SK-N-SH (cell line): ENCODE data around the gene CDH4. TPM values are rescaled to one million over a fixed set of nuclear protein-coding genes. Genes with fewer than 3 reads are reported as not detected.

Experiments used
- CTCF ChIA-PET: fragments of 300-600, 350-600 bp; formaldehyde crosslinking; extraction: SDS; loops from one replicate; lab custom pipeline; 2021; lab: Yijun Ruan, JAX
- POLR2A ChIA-PET: fragments of 350-600 bp; sonication (Branson Sonifier 250); formaldehyde crosslinking; extraction: SDS; loops from one replicate; lab custom pipeline; 2020; ENCODE audit warnings: antibody characterized with exemption, inconsistent platforms; lab: Yijun Ruan, JAX
- DNase-seq: peaks from one replicate; pipeline ENCODE4 v3.0.0; 2012
- H2AFZ ChIP-seq: fragments of 200-600 bp; sonication (generic); 2 replicates; pipeline ENCODE4 v1.8.1; 2016; ENCODE audit warnings: antibody characterized with exemption, mild to moderate bottlenecking, low read depth
- H3F3A ChIP-seq: fragments of 200-600 bp; sonication (generic); replicated peaks from 2 replicates; pipeline ENCODE3; 2016; ENCODE audit warnings: antibody characterized with exemption, mild to moderate bottlenecking; ENCODE audit not compliant: insufficient read depth
- H3K27ac ChIP-seq, 2 experiments: fragments of 200-500 bp in 1 of 2; fragments of 200-600 bp in 1 of 2; sonication (Bioruptor generic) in 1 of 2; sonication (generic), shearing (Covaris generic) in 1 of 2; 2 replicates each; pipeline versions ENCODE4 v1.5.1 to v1.6.1; 2014 to 2016; ENCODE audit warnings: low read depth in 2 of 2, inconsistent platforms in 1 of 2, low read length in 1 of 2, mild to moderate bottlenecking in 1 of 2, mixed read lengths in 1 of 2
- H3K27me3 ChIP-seq: fragments of 200-600 bp; sonication (generic), shearing (Covaris generic); 2 replicates; pipeline ENCODE4 v1.6.1; 2016; ENCODE audit warnings: mixed run types; ENCODE audit not compliant: insufficient read depth
- H3K36me3 ChIP-seq, 2 experiments: fragments of 200-500 bp in 1 of 2; fragments of 200-600 bp in 1 of 2; sonication (Bioruptor generic) in 1 of 2; sonication (generic) in 1 of 2; replicated peaks in 1 of 2; 2 replicates each; pipeline versions ENCODE3 to v1.5.1; 2014 to 2016; ENCODE audit warnings: low read length in 1 of 2, mild to moderate bottlenecking in 1 of 2; ENCODE audit not compliant: insufficient read depth in 2 of 2, control insufficient read depth in 1 of 2
- H3K4me1 ChIP-seq, 2 experiments: fragments of 200-500 bp in 1 of 2; fragments of 200-600 bp in 1 of 2; sonication (Bioruptor generic) in 1 of 2; sonication (generic), shearing (Covaris generic) in 1 of 2; 2 replicates each; pipeline versions ENCODE4 v1.5.1 to v1.6.1; 2014 to 2016; ENCODE audit warnings: low read depth in 1 of 2, low read length in 1 of 2, mixed run types in 1 of 2; ENCODE audit not compliant: insufficient read depth in 2 of 2, control insufficient read depth in 1 of 2
- H3K4me2 ChIP-seq: fragments of 200-600 bp; sonication (generic), shearing (Covaris generic); 2 replicates; pipeline ENCODE4 v1.6.1; 2017; ENCODE audit warnings: mixed run types
- H3K4me3 ChIP-seq, 2 experiments: fragments of 200-500 bp in 1 of 2; fragments of 200-600 bp in 1 of 2; sonication (Bioruptor generic) in 1 of 2; sonication (generic), shearing (Covaris generic) in 1 of 2; 2 replicates each; pipeline versions ENCODE4 v1.5.1 to v1.8.1; 2014 to 2016; ENCODE audit warnings: low read depth in 2 of 2, inconsistent platforms in 1 of 2, low read length in 1 of 2, mild to moderate bottlenecking in 1 of 2, mixed read lengths in 1 of 2, moderate library complexity in 1 of 2
- H3K79me2 ChIP-seq: fragments of 200-600 bp; sonication (generic); 2 replicates; pipeline ENCODE4 v1.8.1; 2017; ENCODE audit warnings: mild to moderate bottlenecking; ENCODE audit not compliant: insufficient read depth
- H3K9ac ChIP-seq: fragments of 200-600 bp; sonication (generic); 2 replicates; pipeline ENCODE4 v1.6.1; 2017; ENCODE audit warnings: mixed run types
- H3K9me2 ChIP-seq: fragments of 200-600 bp; sonication (generic); 2 replicates; pipeline ENCODE4 v1.6.1; 2017; ENCODE audit warnings: mixed run types
- H3K9me3 ChIP-seq: fragments of 200-600 bp; sonication (generic); 2 replicates; pipeline ENCODE4 v1.6.1; 2017; ENCODE audit warnings: mixed run types, mild to moderate bottlenecking, moderate library complexity
- H4K20me1 ChIP-seq: fragments of 200-600 bp; sonication (generic); 2 replicates; pipeline ENCODE4 v1.6.1; 2017; ENCODE audit warnings: mild to moderate bottlenecking, mixed run types; ENCODE audit not compliant: insufficient read depth
- EP300 ChIP-seq, 2 experiments: IDR thresholded peaks; 2 replicates each; pipeline versions ENCODE4 v1.4.0 to v1.6.1; 2012; ENCODE audit warnings: borderline replicate concordance in 1 of 2, low read depth in 1 of 2, low read length in 1 of 2
- EZH2phosphoT487 ChIP-seq: fragments of 200-600 bp; sonication (generic); IDR thresholded peaks from 2 replicates; pipeline ENCODE4 v1.6.1; 2017; ENCODE audit warnings: low read depth, mixed run types, mild to moderate bottlenecking, antibody characterized with exemption, moderate library complexity, borderline replicate concordance
- FOSL2 ChIP-seq: IDR thresholded peaks from 2 replicates; pipeline ENCODE4 v1.4.0; 2012; ENCODE audit warnings: low read depth, mild to moderate bottlenecking, moderate library complexity, borderline replicate concordance
- JUND ChIP-seq: IDR thresholded peaks from 2 replicates; pipeline ENCODE4 v1.4.0; 2012
- MEF2A ChIP-seq: IDR thresholded peaks from 2 replicates; pipeline ENCODE4 v1.4.0; 2012; ENCODE audit warnings: low read depth, borderline replicate concordance
- MXI1 ChIP-seq: IDR thresholded peaks from 2 replicates; pipeline ENCODE4 v1.6.1; 2012; ENCODE audit warnings: mild to moderate bottlenecking, low read depth, low read length, improper control_type of control experiment
- NFIC ChIP-seq: IDR thresholded peaks from 2 replicates; pipeline ENCODE4 v1.4.0; 2012; ENCODE audit warnings: borderline replicate concordance
- NRF1 ChIP-seq: IDR thresholded peaks from 2 replicates; pipeline ENCODE4 v1.6.1; 2012; ENCODE audit warnings: low read depth, mild to moderate bottlenecking, low read length
- POLR2AphosphoS5 ChIP-seq: IDR thresholded peaks from 2 replicates; pipeline ENCODE4 v1.6.1; 2012; ENCODE audit warnings: low read depth, low read length
- RAD21 ChIP-seq: IDR thresholded peaks from 2 replicates; pipeline ENCODE4 v1.6.1; 2012; ENCODE audit warnings: mild to moderate bottlenecking, low read length
- RFX5 ChIP-seq: IDR thresholded peaks from 2 replicates; pipeline ENCODE4 v1.6.1; 2012; ENCODE audit warnings: mild to moderate bottlenecking, improper control_type of control experiment, low read length
- RXRA ChIP-seq: IDR thresholded peaks from 2 replicates; pipeline ENCODE4 v1.4.0; 2012; ENCODE audit warnings: low read depth, mild to moderate bottlenecking, borderline replicate concordance
- SIN3A ChIP-seq: IDR thresholded peaks from 2 replicates; pipeline ENCODE4 v1.6.1; 2012; ENCODE audit warnings: low read depth, mild to moderate bottlenecking, low read length, moderate library complexity, borderline replicate concordance
- WGBS: methylation state at CpG from one replicate; pipeline ENCODE4 v1.1.6; 2017; ENCODE audit warnings: low lambda C conversion rate; 5-methylcytosine and 5-hydroxymethylcytosine counted together
- polyA plus RNA-seq, 3 experiments: library from polyadenylated mRNA; depleted of rRNA; stranded (reverse); fragments of >200 nt; gene quantifications; 2 replicates each; pipeline ENCODE4 v1.2.3, GENCODE V29; 2012
- TF ChIP-seq, protein P1 (sequence below): fragments of 200-600 bp; sonication (generic); IDR thresholded peaks from 2 replicates; pipeline ENCODE4 v1.6.1; 2017; ENCODE audit warnings: antibody characterized with exemption, mild to moderate bottlenecking, moderate library complexity
- TF ChIP-seq, protein P2 (sequence below): fragments of 150-350 bp; IDR thresholded peaks from 2 replicates; pipeline ENCODE4 v1.6.1; 2016; ENCODE audit warnings: mild to moderate bottlenecking, low read depth, low read length

The CDH4 gene
- polyA plus RNA-seq, 1 of the 3 experiments (the other 2 are of a cell fraction), result not detected

DNA sequence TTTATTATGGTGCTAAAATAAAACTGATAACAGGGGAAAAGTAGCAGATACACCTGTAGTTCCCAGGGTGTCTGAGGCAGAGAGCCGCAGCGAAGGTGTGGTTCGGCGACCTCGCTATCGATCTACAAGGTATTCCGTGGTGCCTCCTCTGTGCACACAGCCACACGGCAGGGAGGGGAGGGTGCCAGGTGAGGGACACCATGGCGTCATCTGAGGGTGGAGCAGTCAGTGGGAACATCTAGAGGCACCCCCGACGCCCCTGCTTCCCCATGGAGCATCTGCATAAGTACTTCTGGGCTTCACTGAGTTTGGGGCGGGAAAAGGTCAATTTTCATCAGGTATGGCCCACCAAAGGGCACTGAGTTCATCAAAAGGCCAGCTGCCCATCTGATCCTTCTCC lies 570.3 kb downstream of the CDH4 start:
- Histone ChIP-seq H3K9me2 (no peaks in the 10 kb centered on the region), H3K9me3 (no peaks in the 10 kb centered on the region), H3F3A (no peaks in the 10 kb centered on the region), H3K27ac (no peak overlapping the region), H3K4me1 (no peaks in the 10 kb centered on the region), H3K36me3 (no peaks in the 10 kb centered on the region), H3K4me2 (no peak overlapping the region), H3K9ac (no peak overlapping the region), H3K27me3 (no peaks in the 10 kb centered on the region), H3K79me2 (no peaks in the 10 kb centered on the region), H2AFZ (no peak overlapping the region), H4K20me1 (no peaks in the 10 kb centered on the region), H3K4me3 (no peak overlapping the region)
- CTCF ChIA-PET, result no interaction called here
- TF ChIP-seq, protein P1, sequence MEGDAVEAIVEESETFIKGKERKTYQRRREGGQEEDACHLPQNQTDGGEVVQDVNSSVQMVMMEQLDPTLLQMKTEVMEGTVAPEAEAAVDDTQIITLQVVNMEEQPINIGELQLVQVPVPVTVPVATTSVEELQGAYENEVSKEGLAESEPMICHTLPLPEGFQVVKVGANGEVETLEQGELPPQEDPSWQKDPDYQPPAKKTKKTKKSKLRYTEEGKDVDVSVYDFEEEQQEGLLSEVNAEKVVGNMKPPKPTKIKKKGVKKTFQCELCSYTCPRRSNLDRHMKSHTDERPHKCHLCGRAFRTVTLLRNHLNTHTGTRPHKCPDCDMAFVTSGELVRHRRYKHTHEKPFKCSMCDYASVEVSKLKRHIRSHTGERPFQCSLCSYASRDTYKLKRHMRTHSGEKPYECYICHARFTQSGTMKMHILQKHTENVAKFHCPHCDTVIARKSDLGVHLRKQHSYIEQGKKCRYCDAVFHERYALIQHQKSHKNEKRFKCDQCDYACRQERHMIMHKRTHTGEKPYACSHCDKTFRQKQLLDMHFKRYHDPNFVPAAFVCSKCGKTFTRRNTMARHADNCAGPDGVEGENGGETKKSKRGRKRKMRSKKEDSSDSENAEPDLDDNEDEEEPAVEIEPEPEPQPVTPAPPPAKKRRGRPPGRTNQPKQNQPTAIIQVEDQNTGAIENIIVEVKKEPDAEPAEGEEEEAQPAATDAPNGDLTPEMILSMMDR, result no peak
- TF ChIP-seq FOSL2, result no peak
- no peak for TF ChIP-seq MXI1
- no peak for TF ChIP-seq NRF1
- TF ChIP-seq RFX5, result no peak
- no peak for TF ChIP-seq RXRA
- TF ChIP-seq, protein P2, sequence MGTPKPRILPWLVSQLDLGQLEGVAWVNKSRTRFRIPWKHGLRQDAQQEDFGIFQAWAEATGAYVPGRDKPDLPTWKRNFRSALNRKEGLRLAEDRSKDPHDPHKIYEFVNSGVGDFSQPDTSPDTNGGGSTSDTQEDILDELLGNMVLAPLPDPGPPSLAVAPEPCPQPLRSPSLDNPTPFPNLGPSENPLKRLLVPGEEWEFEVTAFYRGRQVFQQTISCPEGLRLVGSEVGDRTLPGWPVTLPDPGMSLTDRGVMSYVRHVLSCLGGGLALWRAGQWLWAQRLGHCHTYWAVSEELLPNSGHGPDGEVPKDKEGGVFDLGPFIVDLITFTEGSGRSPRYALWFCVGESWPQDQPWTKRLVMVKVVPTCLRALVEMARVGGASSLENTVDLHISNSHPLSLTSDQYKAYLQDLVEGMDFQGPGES, result no peak
- TF ChIP-seq RAD21, result no peak
- TF ChIP-seq EZH2phosphoT487, result no peak
- TF ChIP-seq NFIC, result no peak
- WGBS, result 100% methylated on average over 1 of the region's 12 CpGs
- POLR2A ChIA-PET, result no interaction called here
- DNase-seq, result no peak

DNA sequence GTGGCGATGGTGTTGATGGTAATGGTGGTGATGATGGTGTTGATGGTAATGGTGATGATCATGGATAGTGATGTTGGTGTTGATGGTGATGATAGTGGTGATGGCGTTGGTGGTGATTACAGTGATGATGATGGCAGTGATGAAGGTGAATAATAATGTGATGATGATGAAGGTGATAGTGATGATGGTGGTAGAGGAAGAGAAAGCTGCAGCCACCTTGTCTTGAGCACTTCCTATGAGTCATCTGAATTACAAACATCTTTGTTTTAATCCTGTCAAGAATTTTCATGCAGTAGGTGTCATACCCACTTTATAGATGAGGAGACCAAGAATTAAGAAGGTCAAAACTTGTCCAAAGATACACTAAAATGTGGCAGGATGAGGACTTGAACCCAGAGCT lies 571.2 kb downstream of the CDH4 start:
- Histone ChIP-seq H3K9me2 (no peaks in the 10 kb centered on the region), H3F3A (no peaks in the 10 kb centered on the region), H3K4me3 (no peak overlapping the region), H4K20me1 (no peaks in the 10 kb centered on the region), H3K27me3 (no peaks in the 10 kb centered on the region), H3K4me2 (no peak overlapping the region), H2AFZ (no peak overlapping the region), H3K79me2 (no peaks in the 10 kb centered on the region), H3K36me3 (no peaks in the 10 kb centered on the region), H3K9me3 (no peaks in the 10 kb centered on the region), H3K27ac (no peak overlapping the region), H3K9ac (no peak overlapping the region), H3K4me1 (no peaks in the 10 kb centered on the region)
- TF ChIP-seq MXI1 (no peak), EP300 (IDR thresholded peaks at IDR 0.05; ENCODE audit: borderline replicate concordance in 1 of 2, low read depth in 1 of 2, low read length in 1 of 2) (no peak), JUND (no peak), POLR2AphosphoS5 (no peak), SIN3A (no peak), MEF2A (no peak), RAD21 (no peak)
- TF ChIP-seq, protein P1, result no peak
- ChIA-PET CTCF (no interaction called here), POLR2A (no interaction called here)
- 42% methylated on average over 2 of the region's 2 CpGs for whole genome bisulfite sequencing
- DNase-seq, result no peak
